GM18909 (cell line): ENCODE measurements around the gene DNM2.

Experiments
- ATAC-seq: cut with Tn5 transposase; IDR thresholded peaks from one replicate; pipeline ENCODE4 v1.9.1; 2021; ENCODE audit warnings: mild to moderate bottlenecking; ENCODE audit not compliant: unreplicated experiment, poor library complexity

DNM2 gene

DNA sequence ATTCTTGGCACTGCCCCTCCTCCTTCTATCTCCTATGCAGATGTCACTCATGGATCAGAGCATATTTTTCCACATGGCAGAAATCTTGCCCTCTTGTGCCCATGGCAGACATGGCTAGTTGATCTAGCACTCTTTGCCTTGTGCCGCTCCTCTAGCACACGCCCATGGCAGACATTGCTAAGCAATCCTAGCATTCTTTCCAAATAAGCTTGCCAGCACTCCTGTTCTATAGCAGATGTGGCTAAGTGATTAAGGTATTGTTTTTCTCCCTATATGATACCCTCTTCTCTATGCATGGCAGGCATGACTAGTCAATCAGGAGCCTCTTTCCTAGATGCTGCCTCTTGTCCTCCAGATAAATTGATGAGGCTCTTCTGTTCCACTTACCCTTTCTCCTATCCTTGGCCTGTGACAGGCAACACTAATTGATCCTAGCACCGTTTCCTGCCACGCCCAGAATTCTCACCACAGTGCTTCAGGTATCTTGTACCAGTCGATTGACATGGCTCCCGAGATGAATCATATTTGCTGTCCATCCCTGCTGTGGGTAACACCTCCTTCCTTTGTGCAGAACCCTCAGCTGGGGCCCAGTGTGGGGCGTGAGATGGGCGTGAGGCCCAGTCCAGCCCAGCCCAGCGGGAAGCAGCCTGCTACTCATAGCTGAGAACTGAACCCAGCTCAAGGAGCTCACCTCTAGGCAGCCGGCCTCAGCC, 91.2 kb downstream of the DNM2 start:
- no peak for ATAC-seq

DNA sequence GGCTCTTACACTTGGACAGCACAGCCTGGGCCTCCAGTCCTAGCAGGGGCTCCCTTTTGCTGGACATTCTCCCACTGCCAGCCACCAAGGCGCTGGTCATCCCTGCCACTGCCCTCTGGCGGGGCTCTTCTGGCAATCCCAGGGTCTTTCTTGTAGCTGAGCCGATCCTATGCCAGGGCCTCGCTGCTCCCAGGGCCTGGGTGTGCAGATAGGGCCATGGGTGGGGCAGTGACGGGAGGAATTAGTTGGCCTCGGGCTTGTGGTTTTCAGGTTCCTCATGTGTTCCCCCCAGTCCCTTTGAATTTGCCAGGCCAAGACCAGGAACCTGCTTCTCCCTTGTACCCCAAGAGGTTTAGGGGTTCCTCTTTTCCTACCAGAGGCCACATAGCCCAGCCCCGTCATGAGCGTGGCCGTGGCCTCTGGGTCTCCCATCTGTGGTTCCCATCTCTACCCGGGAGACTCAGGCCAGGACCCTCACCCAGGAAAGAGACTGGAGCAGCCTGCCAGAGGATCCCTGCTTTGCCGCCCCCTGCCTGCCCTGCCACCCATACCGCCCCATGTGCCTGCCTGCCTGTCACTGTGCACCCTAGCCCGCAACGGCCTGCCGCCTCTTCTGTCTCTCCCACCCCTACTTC, 91.9 kb downstream of the DNM2 start:
- ATAC-seq = no peak

- no peak for ATAC-seq
These were observed 93.7 kb downstream of the DNM2 start for GRCh38 chr19:10811391-10812111.

- ATAC-seq = no peak
These were observed 94.3 kb downstream of the DNM2 start for GRCh38 chr19:10812196-10812595.

DNA sequence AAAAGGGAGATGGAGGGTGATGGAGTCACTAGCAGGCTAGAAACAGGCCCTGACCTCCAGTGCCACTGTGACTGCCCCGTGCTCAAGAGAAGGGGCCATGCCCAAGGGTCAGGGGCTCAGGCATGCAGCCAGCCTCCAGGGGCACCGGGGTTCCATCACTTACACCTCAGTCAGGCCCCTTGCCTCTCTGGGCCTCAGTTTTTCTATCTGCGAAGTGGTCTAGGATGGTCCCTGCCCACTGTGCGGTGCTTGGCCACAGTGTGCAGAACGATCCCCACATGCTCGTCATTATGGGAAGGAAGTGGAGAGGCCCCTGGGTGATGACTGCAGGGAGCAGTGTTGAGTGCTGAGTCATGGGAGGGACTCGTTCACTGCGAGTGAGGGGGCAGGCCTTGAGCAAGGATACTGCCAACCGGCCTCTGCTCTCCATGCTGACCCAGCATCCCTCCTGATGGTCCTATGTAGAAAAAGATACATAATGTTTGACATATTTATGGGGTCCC, 95.1 kb downstream of the DNM2 start:
- no peak for ATAC-seq

GRCh38 chr19:10815007-10815536, 97.2 kb downstream of the DNM2 start:
- no peak for ATAC-seq

DNA sequence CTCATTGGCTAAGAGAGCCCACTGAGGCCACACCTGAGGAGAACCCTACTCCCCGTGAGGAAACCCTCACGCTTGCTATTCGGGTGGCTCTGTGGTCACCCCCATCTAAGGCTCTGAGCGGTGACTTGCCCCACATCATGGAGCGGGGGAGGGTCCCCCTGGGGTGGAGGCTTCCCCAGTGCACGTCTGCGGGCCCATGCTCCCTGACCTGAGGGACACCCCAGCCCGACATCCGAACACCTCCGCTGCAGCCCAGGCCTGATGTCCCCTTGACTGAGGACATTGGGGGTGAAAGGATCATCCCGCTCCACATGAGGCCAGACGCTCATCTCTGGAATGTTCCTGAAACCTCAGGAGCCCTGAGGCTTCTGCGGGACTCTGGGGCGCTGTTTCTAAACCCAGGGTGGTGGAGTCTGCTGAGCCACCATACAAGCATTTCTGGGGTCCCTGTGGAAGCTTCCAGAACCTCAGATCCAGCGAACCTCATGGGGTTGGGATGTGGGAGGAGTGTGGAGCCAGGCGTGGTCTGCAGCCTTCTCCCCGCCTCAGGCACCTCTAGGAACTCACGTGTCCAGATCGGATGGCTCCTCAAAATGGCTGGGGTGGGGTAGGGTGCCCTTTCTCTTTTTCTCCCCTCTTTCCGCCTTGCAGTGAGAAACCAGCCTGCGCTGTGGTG, 98.2 kb downstream of the DNM2 start:
- ATAC-seq = no peak

- ATAC-seq = no peak
These were observed 98.8 kb downstream of the DNM2 start for GRCh38 chr19:10816691-10817090.

DNA sequence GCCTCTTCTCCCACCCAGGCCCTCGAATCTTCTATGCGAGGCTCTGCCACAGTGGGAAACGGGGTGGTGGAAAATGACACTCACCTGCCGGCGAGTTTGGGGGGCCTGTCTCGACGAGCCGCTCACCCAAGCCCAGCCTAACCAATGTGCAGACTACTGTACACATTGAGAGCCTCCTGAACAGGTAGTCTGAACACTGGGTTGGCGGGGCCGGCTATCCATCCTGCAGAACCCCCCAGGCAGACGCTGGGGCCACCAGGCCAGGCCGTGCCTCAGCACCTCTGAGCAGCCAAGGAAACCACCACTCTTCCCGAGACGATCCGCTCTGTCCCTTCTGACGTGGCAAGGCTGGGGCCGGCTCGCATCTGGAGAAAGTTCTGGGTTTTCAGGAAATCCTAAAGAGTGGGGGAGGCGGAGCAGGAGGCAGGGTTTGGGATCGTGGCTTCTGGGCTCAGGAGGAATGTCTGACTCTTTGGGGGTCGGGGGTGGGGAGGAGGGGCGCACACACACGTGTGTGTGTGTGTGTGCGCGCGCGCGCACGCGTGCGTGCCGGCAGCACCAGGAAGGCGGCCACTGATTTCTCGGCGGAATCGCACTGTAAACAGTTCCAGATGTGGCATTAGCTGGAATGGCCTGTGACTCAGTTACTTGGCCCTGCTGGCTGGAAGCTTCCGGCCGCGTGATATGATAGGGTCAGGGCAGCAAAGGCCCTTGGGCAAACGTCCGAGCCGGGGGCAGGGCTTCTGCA, 99.6 kb downstream of the DNM2 start:
- ATAC-seq = no peak

GRCh38 chr19:10818301-10819123, 100.6 kb downstream of the DNM2 start:
- ATAC-seq = no peak

DNA sequence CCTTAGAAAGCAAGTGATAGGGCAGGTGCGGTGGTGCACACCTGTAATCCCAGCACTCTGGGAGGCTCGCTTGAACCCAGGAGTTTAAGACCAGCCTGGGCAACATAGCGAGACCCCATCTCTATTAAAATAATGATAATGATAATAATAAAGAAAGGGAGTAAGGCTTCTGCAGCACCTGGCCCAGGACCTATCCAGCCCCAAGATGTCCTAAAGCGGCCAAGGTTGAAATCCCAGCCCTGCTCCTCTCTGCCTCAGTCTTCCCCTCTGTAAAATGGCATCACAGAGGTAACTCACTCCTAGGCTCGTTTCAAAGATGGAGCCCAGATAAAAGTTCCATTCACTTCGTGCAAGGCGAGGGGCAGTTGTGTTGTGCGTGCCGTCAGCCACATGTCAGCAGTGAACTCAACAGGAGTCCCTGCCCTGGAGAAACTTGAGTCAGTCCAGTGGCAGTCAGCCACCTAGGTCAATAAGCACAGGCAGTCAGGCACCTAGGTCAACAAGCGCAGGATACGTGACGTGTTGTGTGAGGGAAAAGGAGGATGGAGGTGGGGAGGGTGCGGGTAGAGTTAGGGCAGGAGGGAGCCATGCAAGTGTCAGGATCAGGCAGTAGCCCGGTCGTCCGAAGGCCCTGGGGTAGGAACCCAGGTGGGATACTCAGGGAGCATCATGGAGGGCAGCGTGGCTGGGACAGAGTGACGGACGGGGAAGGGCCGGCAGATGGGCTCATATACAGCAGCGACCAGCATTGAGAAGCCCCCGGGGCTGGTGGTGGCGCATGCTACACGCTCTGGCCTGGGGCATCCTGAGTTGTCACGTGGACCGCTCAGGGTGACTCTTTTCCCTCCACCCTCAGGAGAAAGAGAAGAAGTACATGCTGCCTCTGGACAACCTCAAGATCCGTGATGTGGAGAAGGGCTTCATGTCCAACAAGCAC, 101.5 kb downstream of the DNM2 start:
- no peak for ATAC-seq

DNA sequence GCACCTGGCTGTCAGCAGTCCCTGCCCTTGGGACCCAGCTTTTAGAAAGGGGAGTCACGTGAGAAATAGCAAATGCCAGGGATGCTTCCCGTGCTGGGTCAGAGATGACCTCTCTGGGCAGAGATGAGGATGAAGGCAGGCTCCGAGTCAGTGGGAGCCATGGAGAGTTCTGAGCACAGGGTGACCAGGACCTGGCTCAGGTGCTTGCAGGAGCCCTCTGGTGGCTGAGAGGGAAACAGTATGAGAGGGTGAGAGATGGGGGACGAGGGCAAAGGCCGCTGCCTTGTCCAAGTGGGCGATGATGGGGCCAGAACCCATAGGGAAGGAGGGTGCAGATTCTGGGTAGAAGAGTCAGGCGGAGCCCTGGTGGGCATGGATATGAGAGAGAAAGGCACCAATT, 102.3 kb downstream of the DNM2 start:
- no peak for ATAC-seq

DNA sequence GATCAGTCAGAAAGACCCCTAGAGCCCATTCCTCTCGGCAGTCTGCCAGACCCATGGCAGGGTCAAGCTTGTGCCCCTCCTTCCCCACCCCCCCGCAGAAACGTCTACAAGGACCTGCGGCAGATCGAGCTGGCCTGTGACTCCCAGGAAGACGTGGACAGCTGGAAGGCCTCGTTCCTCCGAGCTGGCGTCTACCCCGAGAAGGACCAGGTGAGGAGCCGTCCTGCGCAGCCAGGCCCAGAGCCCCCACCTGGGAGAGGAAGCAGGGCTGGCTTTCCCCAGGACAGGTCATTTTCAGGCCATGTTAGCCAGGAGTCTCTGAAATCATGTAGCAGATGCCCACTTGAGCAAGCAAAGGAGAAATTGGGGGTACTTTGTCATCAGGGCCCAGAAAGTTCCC, 105.8 kb downstream of the DNM2 start:
- no peak for ATAC-seq

DNA sequence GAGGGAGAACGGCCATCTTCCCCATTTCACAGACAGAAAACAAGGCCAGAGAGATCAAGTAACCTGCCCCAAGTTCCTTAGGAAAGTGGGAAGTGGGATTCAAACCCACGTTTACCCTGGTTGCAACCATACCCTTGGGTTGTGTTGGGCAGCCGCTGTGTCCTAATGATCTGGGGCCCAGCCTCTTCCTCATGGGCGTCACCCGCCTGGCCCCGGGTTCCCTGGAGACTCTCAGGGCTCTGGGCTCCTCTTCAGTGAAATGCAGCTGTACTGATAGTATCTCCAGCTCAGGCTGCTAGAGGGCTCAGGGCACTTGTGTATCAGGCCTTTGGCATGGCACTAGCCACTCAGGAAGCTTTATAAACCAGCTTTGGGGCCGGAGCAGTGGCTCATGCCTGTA, 108.4 kb downstream of the DNM2 start:
- no peak for ATAC-seq

DNA sequence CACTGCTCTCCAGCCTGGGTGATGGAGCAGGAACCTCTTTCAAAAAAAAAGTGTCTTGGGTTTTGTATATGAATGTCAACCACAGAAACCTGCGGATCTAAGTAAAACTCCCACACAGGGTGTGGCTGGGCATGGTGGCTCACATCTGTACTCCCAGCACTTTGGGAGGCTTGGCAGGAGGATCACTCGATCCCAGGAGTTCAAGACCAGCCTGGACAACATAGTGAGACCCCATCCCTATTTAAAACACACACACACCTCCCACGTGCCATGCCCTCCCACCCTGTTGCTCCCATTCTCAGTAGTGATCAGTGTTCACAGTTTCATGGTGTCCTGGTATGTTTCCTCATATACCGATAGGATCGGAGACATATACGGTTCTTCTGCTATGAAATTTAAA, 109.0 kb downstream of the DNM2 start:
- ATAC-seq = no peak

GRCh38 chr19:10828981-10829821, 111.3 kb downstream of the DNM2 start:
- no peak for ATAC-seq

DNA sequence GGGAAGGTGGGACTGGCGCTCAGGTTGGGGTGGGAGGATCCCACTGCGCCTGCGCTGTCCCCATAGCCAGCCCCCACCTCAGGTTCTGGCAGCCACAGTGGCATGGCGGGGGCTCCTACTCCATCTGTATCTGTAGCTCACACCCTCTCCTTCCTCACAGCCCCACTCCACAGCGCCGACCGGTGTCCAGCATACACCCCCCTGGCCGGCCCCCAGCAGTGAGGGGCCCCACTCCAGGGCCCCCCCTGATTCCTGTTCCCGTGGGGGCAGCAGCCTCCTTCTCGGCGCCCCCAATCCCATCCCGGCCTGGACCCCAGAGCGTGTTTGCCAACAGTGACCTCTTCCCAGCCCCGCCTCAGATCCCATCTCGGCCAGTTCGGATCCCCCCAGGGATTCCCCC, 112.1 kb downstream of the DNM2 start:
- no peak for ATAC-seq
